SK-N-SH (cell line): Measurements from ENCODE around the gene UTF1.

ENCODE experiments used
- CHD2 ChIP-seq: fragments of 150-350 bp; IDR thresholded peaks from 2 replicates; pipeline ENCODE4 v1.6.1; 2018; ENCODE audit warnings: low read length; ENCODE audit not compliant: partially characterized antibody
- EP300 ChIP-seq, 2 experiments: IDR thresholded peaks; 2 replicates each; pipeline versions ENCODE4 v1.4.0 to v1.6.1; 2012; ENCODE audit warnings: borderline replicate concordance in 1 of 2, low read depth in 1 of 2, low read length in 1 of 2
- FOXJ3 ChIP-seq: sonication (generic); formaldehyde crosslinking; IDR thresholded peaks from 2 replicates; pipeline ENCODE4 v1.5.1; 2020; ENCODE audit warnings: mild to moderate bottlenecking, missing genetic modification reagents
- FOXM1 ChIP-seq: IDR thresholded peaks from 2 replicates; pipeline ENCODE4 v1.4.0; 2012; ENCODE audit warnings: low read depth, mild to moderate bottlenecking
- POLR2AphosphoS5 ChIP-seq: IDR thresholded peaks from 2 replicates; pipeline ENCODE4 v1.6.1; 2012; ENCODE audit warnings: low read depth, low read length
- YY1 ChIP-seq: IDR thresholded peaks from 2 replicates; pipeline ENCODE4 v1.4.0; 2012; ENCODE audit warnings: low read depth, mild to moderate bottlenecking
- TF ChIP-seq, protein P1 (sequence below): fragments of 200-600 bp; sonication (generic); IDR thresholded peaks from 2 replicates; pipeline ENCODE4 v1.6.1; 2017; ENCODE audit warnings: antibody characterized with exemption, mild to moderate bottlenecking, moderate library complexity
- TF ChIP-seq, protein P2 (sequence below): IDR thresholded peaks from 2 replicates; pipeline ENCODE4 v1.4.0; 2012; ENCODE audit warnings: low read depth, borderline replicate concordance
- TF ChIP-seq, protein P3 (sequence below): IDR thresholded peaks from 2 replicates; pipeline ENCODE4 v1.4.0; 2012; ENCODE audit warnings: low read depth
- TF ChIP-seq, protein P4 (sequence below): fragments of 150-350 bp; IDR thresholded peaks from 2 replicates; pipeline ENCODE4 v1.6.1; 2017; ENCODE audit warnings: antibody characterized with exemption, low read length, low read depth, borderline replicate concordance
- TF ChIP-seq, protein P5 (sequence below): IDR thresholded peaks from 2 replicates; pipeline ENCODE4 v1.6.1; 2012; ENCODE audit warnings: mild to moderate bottlenecking, low read depth, low read length, moderate library complexity
- TF ChIP-seq, protein P6 (sequence below): IDR thresholded peaks from 2 replicates; pipeline ENCODE4; 2012

DNA sequence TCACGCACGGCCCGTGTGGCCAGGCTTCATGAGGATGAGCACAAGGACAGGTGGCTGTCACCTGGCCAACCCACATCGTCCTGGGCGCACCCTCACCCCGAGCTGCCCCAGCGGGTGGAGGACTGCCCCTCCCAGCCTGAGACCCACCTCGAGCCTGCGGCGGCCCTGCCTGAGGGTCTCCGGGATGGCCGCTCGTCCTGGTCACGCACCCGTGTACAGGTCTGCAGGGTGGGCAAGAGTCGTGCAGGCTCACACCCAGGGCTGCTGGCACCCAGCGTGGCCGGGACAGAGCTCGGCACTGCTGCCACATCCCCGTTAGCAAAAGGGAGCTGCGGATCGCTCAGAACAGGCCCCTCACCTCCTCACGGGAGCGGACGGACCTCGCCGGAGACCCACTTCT is 14.4 kb upstream of the UTF1 start:
- no peak for TF ChIP-seq YY1
- no peak for TF ChIP-seq POLR2AphosphoS5
- TF ChIP-seq CHD2 = no peak
- TF ChIP-seq, protein P1, sequence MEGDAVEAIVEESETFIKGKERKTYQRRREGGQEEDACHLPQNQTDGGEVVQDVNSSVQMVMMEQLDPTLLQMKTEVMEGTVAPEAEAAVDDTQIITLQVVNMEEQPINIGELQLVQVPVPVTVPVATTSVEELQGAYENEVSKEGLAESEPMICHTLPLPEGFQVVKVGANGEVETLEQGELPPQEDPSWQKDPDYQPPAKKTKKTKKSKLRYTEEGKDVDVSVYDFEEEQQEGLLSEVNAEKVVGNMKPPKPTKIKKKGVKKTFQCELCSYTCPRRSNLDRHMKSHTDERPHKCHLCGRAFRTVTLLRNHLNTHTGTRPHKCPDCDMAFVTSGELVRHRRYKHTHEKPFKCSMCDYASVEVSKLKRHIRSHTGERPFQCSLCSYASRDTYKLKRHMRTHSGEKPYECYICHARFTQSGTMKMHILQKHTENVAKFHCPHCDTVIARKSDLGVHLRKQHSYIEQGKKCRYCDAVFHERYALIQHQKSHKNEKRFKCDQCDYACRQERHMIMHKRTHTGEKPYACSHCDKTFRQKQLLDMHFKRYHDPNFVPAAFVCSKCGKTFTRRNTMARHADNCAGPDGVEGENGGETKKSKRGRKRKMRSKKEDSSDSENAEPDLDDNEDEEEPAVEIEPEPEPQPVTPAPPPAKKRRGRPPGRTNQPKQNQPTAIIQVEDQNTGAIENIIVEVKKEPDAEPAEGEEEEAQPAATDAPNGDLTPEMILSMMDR = no peak
- no peak for TF ChIP-seq FOXM1
- TF ChIP-seq, protein P2, sequence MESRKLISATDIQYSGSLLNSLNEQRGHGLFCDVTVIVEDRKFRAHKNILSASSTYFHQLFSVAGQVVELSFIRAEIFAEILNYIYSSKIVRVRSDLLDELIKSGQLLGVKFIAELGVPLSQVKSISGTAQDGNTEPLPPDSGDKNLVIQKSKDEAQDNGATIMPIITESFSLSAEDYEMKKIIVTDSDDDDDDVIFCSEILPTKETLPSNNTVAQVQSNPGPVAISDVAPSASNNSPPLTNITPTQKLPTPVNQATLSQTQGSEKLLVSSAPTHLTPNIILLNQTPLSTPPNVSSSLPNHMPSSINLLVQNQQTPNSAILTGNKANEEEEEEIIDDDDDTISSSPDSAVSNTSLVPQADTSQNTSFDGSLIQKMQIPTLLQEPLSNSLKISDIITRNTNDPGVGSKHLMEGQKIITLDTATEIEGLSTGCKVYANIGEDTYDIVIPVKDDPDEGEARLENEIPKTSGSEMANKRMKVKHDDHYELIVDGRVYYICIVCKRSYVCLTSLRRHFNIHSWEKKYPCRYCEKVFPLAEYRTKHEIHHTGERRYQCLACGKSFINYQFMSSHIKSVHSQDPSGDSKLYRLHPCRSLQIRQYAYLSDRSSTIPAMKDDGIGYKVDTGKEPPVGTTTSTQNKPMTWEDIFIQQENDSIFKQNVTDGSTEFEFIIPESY = no peak
- TF ChIP-seq, protein P3, sequence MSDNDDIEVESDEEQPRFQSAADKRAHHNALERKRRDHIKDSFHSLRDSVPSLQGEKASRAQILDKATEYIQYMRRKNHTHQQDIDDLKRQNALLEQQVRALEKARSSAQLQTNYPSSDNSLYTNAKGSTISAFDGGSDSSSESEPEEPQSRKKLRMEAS = no peak
- TF ChIP-seq, protein P4, sequence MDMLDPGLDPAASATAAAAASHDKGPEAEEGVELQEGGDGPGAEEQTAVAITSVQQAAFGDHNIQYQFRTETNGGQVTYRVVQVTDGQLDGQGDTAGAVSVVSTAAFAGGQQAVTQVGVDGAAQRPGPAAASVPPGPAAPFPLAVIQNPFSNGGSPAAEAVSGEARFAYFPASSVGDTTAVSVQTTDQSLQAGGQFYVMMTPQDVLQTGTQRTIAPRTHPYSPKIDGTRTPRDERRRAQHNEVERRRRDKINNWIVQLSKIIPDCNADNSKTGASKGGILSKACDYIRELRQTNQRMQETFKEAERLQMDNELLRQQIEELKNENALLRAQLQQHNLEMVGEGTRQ = no peak
- TF ChIP-seq, protein P5, sequence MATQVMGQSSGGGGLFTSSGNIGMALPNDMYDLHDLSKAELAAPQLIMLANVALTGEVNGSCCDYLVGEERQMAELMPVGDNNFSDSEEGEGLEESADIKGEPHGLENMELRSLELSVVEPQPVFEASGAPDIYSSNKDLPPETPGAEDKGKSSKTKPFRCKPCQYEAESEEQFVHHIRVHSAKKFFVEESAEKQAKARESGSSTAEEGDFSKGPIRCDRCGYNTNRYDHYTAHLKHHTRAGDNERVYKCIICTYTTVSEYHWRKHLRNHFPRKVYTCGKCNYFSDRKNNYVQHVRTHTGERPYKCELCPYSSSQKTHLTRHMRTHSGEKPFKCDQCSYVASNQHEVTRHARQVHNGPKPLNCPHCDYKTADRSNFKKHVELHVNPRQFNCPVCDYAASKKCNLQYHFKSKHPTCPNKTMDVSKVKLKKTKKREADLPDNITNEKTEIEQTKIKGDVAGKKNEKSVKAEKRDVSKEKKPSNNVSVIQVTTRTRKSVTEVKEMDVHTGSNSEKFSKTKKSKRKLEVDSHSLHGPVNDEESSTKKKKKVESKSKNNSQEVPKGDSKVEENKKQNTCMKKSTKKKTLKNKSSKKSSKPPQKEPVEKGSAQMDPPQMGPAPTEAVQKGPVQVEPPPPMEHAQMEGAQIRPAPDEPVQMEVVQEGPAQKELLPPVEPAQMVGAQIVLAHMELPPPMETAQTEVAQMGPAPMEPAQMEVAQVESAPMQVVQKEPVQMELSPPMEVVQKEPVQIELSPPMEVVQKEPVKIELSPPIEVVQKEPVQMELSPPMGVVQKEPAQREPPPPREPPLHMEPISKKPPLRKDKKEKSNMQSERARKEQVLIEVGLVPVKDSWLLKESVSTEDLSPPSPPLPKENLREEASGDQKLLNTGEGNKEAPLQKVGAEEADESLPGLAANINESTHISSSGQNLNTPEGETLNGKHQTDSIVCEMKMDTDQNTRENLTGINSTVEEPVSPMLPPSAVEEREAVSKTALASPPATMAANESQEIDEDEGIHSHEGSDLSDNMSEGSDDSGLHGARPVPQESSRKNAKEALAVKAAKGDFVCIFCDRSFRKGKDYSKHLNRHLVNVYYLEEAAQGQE = no peak
- TF ChIP-seq FOXJ3 (CRISPR knock-in tag) = no peak
- TF ChIP-seq, protein P6, sequence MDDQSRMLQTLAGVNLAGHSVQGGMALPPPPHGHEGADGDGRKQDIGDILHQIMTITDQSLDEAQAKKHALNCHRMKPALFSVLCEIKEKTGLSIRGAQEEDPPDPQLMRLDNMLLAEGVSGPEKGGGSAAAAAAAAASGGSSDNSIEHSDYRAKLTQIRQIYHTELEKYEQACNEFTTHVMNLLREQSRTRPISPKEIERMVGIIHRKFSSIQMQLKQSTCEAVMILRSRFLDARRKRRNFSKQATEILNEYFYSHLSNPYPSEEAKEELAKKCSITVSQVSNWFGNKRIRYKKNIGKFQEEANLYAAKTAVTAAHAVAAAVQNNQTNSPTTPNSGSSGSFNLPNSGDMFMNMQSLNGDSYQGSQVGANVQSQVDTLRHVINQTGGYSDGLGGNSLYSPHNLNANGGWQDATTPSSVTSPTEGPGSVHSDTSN = no peak
- no peak for TF ChIP-seq EP300 (IDR thresholded peaks at IDR 0.05; ENCODE audit: borderline replicate concordance in 1 of 2, low read depth in 1 of 2, low read length in 1 of 2)
